AG09319 (cell line): ENCODE data around the gene CCDC157.

Experiments used
- DNase-seq: peaks from one replicate; pipeline ENCODE4 v3.0.0-alpha.2; 2010; ENCODE audit warnings: low read depth; ENCODE audit errors: extremely low read depth
- TF ChIP-seq, protein P1 (sequence below): IDR thresholded peaks from 2 replicates; pipeline ENCODE4 v1.5.1; 2011; ENCODE audit warnings: low read depth, mild to moderate bottlenecking, inconsistent platforms, low read length, moderate library complexity

Gene CCDC157

DNA sequence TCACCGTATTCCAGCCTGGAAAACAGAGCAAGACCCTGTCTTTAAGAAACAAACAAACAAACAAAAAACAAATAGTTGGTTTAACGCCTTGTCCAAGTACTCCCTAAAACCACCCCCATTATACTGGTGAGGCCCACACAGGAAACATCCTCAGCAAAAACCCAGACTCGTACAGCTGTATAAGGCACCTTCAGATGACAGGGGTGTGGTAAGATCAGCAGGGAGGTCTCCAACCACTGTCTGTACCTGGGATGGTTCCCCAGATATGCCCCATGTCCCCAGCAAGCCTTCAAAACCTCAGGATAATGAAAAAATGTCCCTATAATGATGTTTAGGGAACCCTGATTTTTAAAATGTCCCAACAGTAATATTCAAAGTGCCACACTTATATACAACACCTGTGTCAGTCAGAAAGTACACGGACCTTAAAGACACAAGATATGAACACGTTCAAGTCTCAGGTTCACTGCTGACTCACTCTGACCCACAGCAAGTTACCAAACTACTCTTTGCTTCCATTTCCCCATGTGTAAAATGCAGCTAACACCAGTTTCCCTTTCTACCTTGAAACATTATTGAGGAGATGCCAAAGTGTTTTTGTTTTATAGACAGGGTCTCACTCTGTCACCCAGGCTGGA is 9.4 kb upstream of the CCDC157 start:
- TF ChIP-seq, protein P1, sequence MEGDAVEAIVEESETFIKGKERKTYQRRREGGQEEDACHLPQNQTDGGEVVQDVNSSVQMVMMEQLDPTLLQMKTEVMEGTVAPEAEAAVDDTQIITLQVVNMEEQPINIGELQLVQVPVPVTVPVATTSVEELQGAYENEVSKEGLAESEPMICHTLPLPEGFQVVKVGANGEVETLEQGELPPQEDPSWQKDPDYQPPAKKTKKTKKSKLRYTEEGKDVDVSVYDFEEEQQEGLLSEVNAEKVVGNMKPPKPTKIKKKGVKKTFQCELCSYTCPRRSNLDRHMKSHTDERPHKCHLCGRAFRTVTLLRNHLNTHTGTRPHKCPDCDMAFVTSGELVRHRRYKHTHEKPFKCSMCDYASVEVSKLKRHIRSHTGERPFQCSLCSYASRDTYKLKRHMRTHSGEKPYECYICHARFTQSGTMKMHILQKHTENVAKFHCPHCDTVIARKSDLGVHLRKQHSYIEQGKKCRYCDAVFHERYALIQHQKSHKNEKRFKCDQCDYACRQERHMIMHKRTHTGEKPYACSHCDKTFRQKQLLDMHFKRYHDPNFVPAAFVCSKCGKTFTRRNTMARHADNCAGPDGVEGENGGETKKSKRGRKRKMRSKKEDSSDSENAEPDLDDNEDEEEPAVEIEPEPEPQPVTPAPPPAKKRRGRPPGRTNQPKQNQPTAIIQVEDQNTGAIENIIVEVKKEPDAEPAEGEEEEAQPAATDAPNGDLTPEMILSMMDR, result no peak
- DNase-seq, result no peak

DNA sequence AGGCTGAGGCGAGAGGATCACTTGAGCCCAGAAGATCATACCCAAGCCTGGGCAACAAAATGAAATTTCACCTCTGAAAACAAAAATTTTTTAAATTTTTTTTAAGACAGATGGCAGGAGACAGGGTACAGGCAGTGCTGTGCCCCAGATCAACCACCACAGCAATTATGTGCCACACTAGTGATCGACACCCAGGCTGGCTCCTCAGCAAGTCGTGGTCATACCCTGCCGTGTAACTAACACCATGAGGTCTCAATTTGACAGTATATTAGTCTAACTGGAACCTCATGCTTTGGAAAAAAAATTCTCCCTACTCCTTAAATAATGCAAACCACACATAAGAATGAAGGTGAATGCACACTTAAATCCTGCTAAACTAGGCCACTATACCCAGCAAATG is 8.4 kb upstream of the CCDC157 start:
- no peak for DNase-seq

DNA sequence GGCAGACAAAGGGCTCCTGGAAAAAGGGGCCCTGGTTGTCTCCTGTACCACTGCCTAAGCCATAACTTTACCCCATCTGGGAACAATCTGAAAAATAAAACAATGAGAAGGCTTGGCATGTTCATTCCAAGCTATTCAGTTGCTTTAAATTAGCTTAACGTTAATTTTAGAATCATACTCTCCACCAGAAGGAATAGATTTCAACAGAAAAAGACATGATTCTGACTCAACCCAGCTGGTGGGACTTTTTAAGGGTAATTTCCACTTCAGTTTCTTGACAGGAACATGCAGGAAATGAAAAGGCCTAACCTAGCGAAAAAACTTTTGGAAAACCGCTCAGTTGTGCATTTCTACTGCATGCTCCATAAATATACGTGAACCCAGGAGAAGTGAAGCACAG is 8.0 kb upstream of the CCDC157 start:
- peak; percentile 57 for DNase-seq
- TF ChIP-seq, protein P1, result no peak

More for the DNA sequence above, 8.4 kb upstream of the CCDC157 start:
- TF ChIP-seq, protein P1, result no peak

DNA sequence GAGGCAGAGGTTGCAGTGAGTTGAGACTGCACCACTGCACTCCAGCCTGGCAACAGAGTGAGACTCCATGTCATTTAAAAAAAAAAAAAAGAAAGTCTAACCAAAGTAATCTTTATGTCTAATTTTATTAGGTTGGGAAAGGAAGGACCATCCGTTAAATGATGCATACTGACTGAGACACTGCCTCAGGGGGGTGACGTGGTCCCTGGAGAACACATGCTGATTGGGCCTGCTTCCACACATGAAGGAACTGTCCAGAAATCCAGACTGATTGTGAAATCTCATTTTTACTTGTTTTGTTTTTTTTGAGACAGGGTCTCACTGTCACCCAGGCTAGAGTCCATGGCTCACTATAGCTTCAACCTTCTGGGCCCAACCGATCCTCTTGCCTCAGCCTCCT is 5.6 kb upstream of the CCDC157 start:
- TF ChIP-seq, protein P1, result no peak
- no peak for DNase-seq

DNA sequence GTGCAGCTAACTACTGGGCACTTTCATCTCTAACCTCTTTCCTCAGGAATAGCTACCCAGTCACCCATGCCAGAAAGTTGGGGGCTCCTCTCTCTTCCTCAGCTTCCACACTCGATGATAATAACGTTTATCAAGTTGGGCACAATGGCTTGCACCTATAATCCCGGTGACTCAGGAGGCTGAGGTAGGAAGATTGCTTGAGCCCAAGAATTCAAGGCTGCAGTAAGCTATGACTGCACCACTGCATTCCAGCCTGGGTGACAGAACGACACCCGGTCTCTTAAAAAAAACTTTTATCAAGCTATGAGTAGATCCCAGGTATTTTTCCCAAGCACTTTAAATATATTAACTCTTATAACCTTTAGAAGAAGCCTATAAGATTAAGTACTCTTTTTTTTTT is 2.2 kb upstream of the CCDC157 start:
- no peak for DNase-seq
- TF ChIP-seq, protein P1, result no peak

DNA sequence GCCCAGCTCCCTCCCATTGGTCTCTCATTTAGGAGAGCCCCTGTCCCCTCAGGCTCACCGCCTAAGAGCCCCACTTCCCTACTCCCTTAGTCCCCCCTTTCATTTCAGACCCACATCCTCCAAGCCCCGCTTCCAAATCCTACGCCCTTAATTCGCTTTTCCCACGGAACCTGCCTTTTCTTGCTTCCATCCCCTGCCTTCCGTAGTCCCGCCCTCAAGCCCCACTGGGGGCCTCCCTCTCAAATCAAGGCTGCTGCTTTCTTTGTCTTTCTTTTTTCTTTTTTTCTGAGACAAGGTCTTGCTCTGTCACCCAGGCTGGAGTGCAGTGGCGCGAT is 396 bp downstream of the CCDC157 start:
- DNase-seq, result no peak
- TF ChIP-seq, protein P1, result no peak

DNA sequence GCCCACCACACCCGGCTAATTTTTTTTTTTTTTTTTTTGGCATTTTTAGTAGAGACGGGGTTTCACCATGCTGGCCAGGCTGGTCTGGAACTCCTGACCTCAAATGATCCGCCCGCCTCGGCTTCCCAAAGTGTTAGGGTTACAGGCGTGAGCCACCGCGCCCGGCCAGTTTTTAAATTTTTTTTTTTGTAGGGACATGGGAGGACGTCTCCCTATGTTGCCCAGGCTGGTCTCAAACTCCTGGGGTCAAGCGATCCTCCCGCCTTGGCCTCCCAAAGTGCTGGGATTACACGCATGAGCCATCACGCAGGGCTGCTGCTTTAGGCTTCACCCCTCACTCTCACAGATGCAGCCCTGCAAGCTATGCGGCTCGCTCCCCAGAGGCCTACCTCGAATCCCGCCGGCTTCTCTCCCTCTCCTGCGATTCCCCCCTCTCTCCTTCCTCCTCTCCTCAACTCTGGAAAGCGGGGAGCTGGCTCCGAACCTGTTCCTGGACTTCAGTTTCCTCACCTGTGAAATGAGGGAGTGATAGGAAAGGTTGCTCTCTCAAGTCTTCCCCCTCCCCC is 926 bp downstream of the CCDC157 start:
- TF ChIP-seq, protein P1, result no peak
- no peak for DNase-seq
